Endothelial cell of umbilical vein (primary cell): ENCODE data around the gene KLK3. TPM values are rescaled to one million over a fixed set of nuclear protein-coding genes. Genes with fewer than 3 reads are reported as not detected.

Experiments
- BruUV-seq: library from RNA; stranded (reverse); fragments of 400-500 nt; replicated peaks from 2 replicates; lab custom pipeline; 2021; lab: Mats Ljungman, UMichigan
- CTCF ChIA-PET: fragments of 300-600, 350-600 bp; sonication (Branson Sonifier 250); formaldehyde crosslinking; loops from one replicate; lab custom pipeline; 2021; ENCODE audit warnings: antibody characterized with exemption, inconsistent platforms; lab: Charles Lee
- POLR2A ChIA-PET: fragments of 300-600, 350-600 bp; sonication (Branson Sonifier 250); formaldehyde crosslinking; loops from one replicate; lab custom pipeline; 2021; ENCODE audit warnings: antibody characterized with exemption, inconsistent platforms; lab: Charles Lee
- DNase-seq: peaks from one replicate; pipeline ENCODE4 v3.0.0-alpha.2; 2011; ENCODE audit warnings: low read depth, low spot score
- FAIRE-seq: peaks from 2 replicates; lab custom pipeline; 2011; peaks lifted over from hg19 to GRCh38; lab: Jason Lieb, UNC
- H2AFZ ChIP-seq: 2 replicates; pipeline ENCODE4 v1.6.0; 2012; ENCODE audit warnings: low read depth, low read length, control low read depth, inconsistent platforms
- H3K27ac ChIP-seq: 2 replicates; pipeline ENCODE4 v1.5.1; 2011; ENCODE audit warnings: low read depth, mild to moderate bottlenecking, control low read depth, low read length, moderate library complexity; ENCODE audit not compliant: insufficient read depth
- H3K27me3 ChIP-seq, 2 experiments: 2 replicates each; pipeline versions ENCODE4 v1.6.0 to v1.6.1; 2011; ENCODE audit warnings: low read length in 2 of 2, mixed read lengths in 1 of 2; ENCODE audit not compliant: control insufficient read depth in 2 of 2, insufficient read depth in 2 of 2
- H3K36me3 ChIP-seq, 2 experiments: 2 replicates in 1 of 2; 3 replicates in 1 of 2; pipeline ENCODE4 v1.5.1; 2011; ENCODE audit warnings: low read length in 2 of 2, mild to moderate bottlenecking in 1 of 2, moderate library complexity in 1 of 2; ENCODE audit not compliant: control insufficient read depth in 2 of 2, insufficient read depth in 2 of 2; ENCODE audit errors: extremely low read depth in 1 of 2
- H3K4me1 ChIP-seq: 3 replicates; pipeline ENCODE4 v1.5.1; 2011; ENCODE audit warnings: mild to moderate bottlenecking, low read length; ENCODE audit not compliant: control insufficient read depth, insufficient read depth; ENCODE audit errors: extremely low read depth
- H3K4me2 ChIP-seq: 2 replicates; pipeline ENCODE4 v1.6.1; 2011; ENCODE audit warnings: low read length, control low read depth, mixed read lengths; ENCODE audit not compliant: insufficient read depth
- H3K4me3 ChIP-seq, 3 experiments: fragments of 200-600 bp in 1 of 3; sonication (generic), shearing (Covaris generic) in 1 of 3; replicated peaks in 1 of 3; 2 replicates each; pipeline ENCODE4 v1.5.1; 2011 to 2016; ENCODE audit warnings: control low read depth in 3 of 3, low read length in 3 of 3, mild to moderate bottlenecking in 2 of 3, inconsistent platforms in 1 of 3, low read depth in 1 of 3, moderate library complexity in 1 of 3; ENCODE audit not compliant: insufficient read depth in 1 of 3
- H3K79me2 ChIP-seq: 2 replicates; pipeline ENCODE4 v1.6.0; 2012; ENCODE audit warnings: low read length, inconsistent platforms; ENCODE audit not compliant: control insufficient read depth, insufficient read depth
- H3K9ac ChIP-seq: replicated peaks from 2 replicates; pipeline ENCODE3; 2011; ENCODE audit warnings: low read length, control low read depth; ENCODE audit not compliant: insufficient read depth; ENCODE audit errors: extremely low read depth
- H3K9me1 ChIP-seq: replicated peaks from 3 replicates; pipeline ENCODE4 v1.6.0; 2011; ENCODE audit warnings: mild to moderate bottlenecking, low read length; ENCODE audit not compliant: control insufficient read depth, insufficient read depth; ENCODE audit errors: extremely low read depth
- H3K9me3 ChIP-seq: replicated peaks from 2 replicates; pipeline ENCODE4 v1.5.1; 2012; ENCODE audit warnings: low read length, inconsistent platforms; ENCODE audit not compliant: control insufficient read depth, insufficient read depth
- H4K20me1 ChIP-seq: replicated peaks from 2 replicates; pipeline ENCODE3; 2011; ENCODE audit warnings: mild to moderate bottlenecking, low read length; ENCODE audit not compliant: control insufficient read depth, insufficient read depth; ENCODE audit errors: extremely low read depth
- EZH2 ChIP-seq: IDR thresholded peaks from 2 replicates; pipeline ENCODE4 v1.6.1; 2012; ENCODE audit warnings: borderline replicate concordance, low read depth, mild to moderate bottlenecking, moderate library complexity, low read length, inconsistent platforms; ENCODE audit not compliant: severe bottlenecking
- FOS ChIP-seq: IDR thresholded peaks from 2 replicates; pipeline ENCODE4 v1.6.1; 2011; ENCODE audit warnings: mild to moderate bottlenecking, low read length, moderate library complexity, borderline replicate concordance; ENCODE audit not compliant: insufficient read depth
- GATA2 ChIP-seq: IDR thresholded peaks from 2 replicates; pipeline ENCODE4 v1.7.0; 2011; ENCODE audit warnings: low read depth, mild to moderate bottlenecking, moderate library complexity, mixed read lengths, low read length; ENCODE audit not compliant: insufficient read length, insufficient read depth
- JUN ChIP-seq: IDR thresholded peaks from 2 replicates; pipeline ENCODE4 v1.6.1; 2011; ENCODE audit warnings: borderline replicate concordance, low read depth; ENCODE audit not compliant: insufficient read length, insufficient read depth
- MYC ChIP-seq: IDR thresholded peaks from one replicate; pipeline ENCODE4 v1.6.1; 2011; ENCODE audit warnings: mild to moderate bottlenecking, low read depth, low read length
- POLR2A ChIP-seq: IDR thresholded peaks from 2 replicates; pipeline ENCODE4 v1.6.1; 2012; ENCODE audit warnings: low read depth, mild to moderate bottlenecking, control low read depth, low read length
- POLR2AphosphoS5 ChIP-seq: IDR thresholded peaks from 2 replicates; pipeline ENCODE4 v1.6.1; 2012; ENCODE audit warnings: low read depth, mild to moderate bottlenecking, control low read depth, low read length, moderate library complexity; ENCODE audit not compliant: insufficient read depth
- dilution Hi-C: fragments of 300-500 bp; cut with MboI; formaldehyde crosslinking; loops from one replicate; pipeline ENCODE4 v1.15.0; 2019; ENCODE audit warnings: low sequenced_read_pairs; ENCODE audit not compliant: extremely low pct_ligation_motif_present
- intact Hi-C: fragments of 100-400 bp; cut with micrococcal nuclease; formaldehyde crosslinking; loops from one replicate; pipeline ENCODE4 v1.10.0; 2022
- polyA plus RNA-seq, 4 experiments: library from polyadenylated mRNA; depleted of rRNA in 3 of 4; stranded (reverse) in 3 of 4; unstranded in 1 of 4; fragments of >200 nt; gene quantifications; 2 replicates each; pipeline versions ENCODE4 v1.2.1 to v1.2.3, GENCODE V29; 2011 to 2012; ENCODE audit warnings: missing spikeins in 1 of 4
- total RNA-seq: library from RNA; stranded (reverse); gene quantifications from 2 replicates; pipeline ENCODE4 v1.2.3, GENCODE V29; 2021
- TF ChIP-seq, protein P1 (sequence below), 2 donors: IDR thresholded peaks; 1 replicate in 1 of 2; 2 replicates in 1 of 2; pipeline ENCODE4 v1.5.1; 2011; ENCODE audit warnings: low read length in 2 of 2, mild to moderate bottlenecking in 2 of 2, moderate library complexity in 2 of 2, control low read depth in 1 of 2, inconsistent platforms in 1 of 2, low read depth in 1 of 2; ENCODE audit not compliant: insufficient read depth in 1 of 2; ENCODE audit errors: extremely low read depth in 1 of 2
- TF ChIP-seq, protein P2 (sequence below): IDR thresholded peaks from 2 replicates; pipeline ENCODE4 v1.6.1; 2011; ENCODE audit not compliant: insufficient read depth, insufficient read length

KLK3 gene
- total and polyA plus RNA-seq, 2 donors (not counting 3 experiments of a cell fraction or from before 2014, with no cell fraction given) = not detected

DNA sequence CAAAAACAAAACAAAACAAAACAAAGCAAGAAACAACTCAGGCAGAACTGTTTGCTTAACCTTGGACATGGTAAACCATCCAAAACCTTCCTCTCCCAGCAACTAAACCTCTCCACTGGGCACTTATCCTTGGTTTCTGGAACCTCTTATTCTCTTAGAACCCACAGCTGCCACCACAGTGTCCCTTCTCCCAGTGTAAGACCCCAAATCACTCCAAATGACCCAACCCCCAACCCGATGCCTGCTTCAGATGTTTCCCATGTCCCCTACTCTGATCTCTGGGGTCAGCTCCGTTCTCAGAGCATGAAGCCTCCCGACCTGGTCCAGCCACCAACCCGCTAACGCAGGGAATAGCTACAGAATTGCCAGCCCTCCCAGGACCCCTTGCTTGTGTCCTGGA lies 19.5 kb downstream of the KLK3 start:
- dilution Hi-C loops (no loop called here), intact Hi-C loops (no loop called here)
- no peak for FAIRE-seq
- Histone ChIP-seq H3K9ac (no peak overlapping the region), H3K4me1 (no peaks in the 10 kb centered on the region), H3K27ac (no peak overlapping the region), H3K4me2 (no peak overlapping the region), H4K20me1 (no peaks in the 10 kb centered on the region), H3K9me3 (no peaks in the 10 kb centered on the region), H2AFZ (no peak overlapping the region), H3K27me3 (peaks cover 0 to 2% of the 10 kb centered on the region in 2 experiments), H3K79me2 (no peaks in the 10 kb centered on the region), H3K36me3 (no peaks in the 10 kb centered on the region), H3K9me1 (no peaks in the 10 kb centered on the region), H3K4me3 (no peak overlapping the region)
- TF ChIP-seq EZH2 (no peak), MYC (no peak), POLR2A (no peak), GATA2 (no peak), FOS (no peak), JUN (no peak), POLR2AphosphoS5 (no peak)
- TF ChIP-seq, protein P1, sequence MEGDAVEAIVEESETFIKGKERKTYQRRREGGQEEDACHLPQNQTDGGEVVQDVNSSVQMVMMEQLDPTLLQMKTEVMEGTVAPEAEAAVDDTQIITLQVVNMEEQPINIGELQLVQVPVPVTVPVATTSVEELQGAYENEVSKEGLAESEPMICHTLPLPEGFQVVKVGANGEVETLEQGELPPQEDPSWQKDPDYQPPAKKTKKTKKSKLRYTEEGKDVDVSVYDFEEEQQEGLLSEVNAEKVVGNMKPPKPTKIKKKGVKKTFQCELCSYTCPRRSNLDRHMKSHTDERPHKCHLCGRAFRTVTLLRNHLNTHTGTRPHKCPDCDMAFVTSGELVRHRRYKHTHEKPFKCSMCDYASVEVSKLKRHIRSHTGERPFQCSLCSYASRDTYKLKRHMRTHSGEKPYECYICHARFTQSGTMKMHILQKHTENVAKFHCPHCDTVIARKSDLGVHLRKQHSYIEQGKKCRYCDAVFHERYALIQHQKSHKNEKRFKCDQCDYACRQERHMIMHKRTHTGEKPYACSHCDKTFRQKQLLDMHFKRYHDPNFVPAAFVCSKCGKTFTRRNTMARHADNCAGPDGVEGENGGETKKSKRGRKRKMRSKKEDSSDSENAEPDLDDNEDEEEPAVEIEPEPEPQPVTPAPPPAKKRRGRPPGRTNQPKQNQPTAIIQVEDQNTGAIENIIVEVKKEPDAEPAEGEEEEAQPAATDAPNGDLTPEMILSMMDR (IDR thresholded peaks at IDR 0.05; ENCODE audit: extremely low read depth in 1 of 2, insufficient read depth in 1 of 2, low read depth in 1 of 2, low read length in 2 of 2) = no peak
- TF ChIP-seq, protein P2, sequence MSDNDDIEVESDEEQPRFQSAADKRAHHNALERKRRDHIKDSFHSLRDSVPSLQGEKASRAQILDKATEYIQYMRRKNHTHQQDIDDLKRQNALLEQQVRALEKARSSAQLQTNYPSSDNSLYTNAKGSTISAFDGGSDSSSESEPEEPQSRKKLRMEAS = no peak
- BruUV-seq = no TSS peak
- no peak for DNase-seq
- ChIA-PET POLR2A (no interaction called here), CTCF (no interaction called here)
